Retinal pigment epithelial cell (primary cell): ENCODE measurements around the gene ARG1.

Experiments
- DNase-seq: peaks from one replicate; pipeline ENCODE4 v3.0.0-alpha.2; 2010; ENCODE audit warnings: low read depth
- H3K4me3 ChIP-seq: 2 replicates; pipeline ENCODE4 v1.5.1; 2011; ENCODE audit warnings: mild to moderate bottlenecking, low read length, control low read depth, moderate library complexity
- CTCF ChIP-seq: conservative IDR thresholded peaks from 2 replicates; pipeline ENCODE4 v1.5.1; 2011; ENCODE audit warnings: low read depth, low read length, control low read depth, inconsistent platforms

The ARG1 gene

GRCh38 chr6:131602781-131603312 lies 29.8 kb downstream of the ARG1 start:
- peak; percentile 9 for DNase-seq
- no peak for TF ChIP-seq CTCF
- no peak overlapping the region for H3K4me3 ChIP-seq

- no peak for TF ChIP-seq CTCF
- H3K4me3 ChIP-seq: no peak overlapping the region
- no peak for DNase-seq
Observed at GRCh38 chr6:131613296-131613925, 40.4 kb downstream of the ARG1 start.

GRCh38 chr6:131615275-131615674 lies 42.2 kb downstream of the ARG1 start:
- TF ChIP-seq CTCF: no peak
- no peak for DNase-seq
- H3K4me3 ChIP-seq: no peak overlapping the region

GRCh38 chr6:131627724-131628682 lies 55.0 kb downstream of the ARG1 start, which contains the start of gene MED23:
Gene MED23 (minus strand): TSS chr6:131628242. CDS start chr6:131628049, 193 bp downstream.
- TF ChIP-seq CTCF: peak; percentile 99
- DNase-seq: peak; percentile 85
- peak within 1 kb of the TSS; percentile 98 for H3K4me3 ChIP-seq

GRCh38 chr6:131628726-131629125 lies 55.7 kb downstream of the ARG1 start:
- DNase-seq: no peak
- TF ChIP-seq CTCF: no peak
- H3K4me3 ChIP-seq: no peak overlapping the region

DNA sequence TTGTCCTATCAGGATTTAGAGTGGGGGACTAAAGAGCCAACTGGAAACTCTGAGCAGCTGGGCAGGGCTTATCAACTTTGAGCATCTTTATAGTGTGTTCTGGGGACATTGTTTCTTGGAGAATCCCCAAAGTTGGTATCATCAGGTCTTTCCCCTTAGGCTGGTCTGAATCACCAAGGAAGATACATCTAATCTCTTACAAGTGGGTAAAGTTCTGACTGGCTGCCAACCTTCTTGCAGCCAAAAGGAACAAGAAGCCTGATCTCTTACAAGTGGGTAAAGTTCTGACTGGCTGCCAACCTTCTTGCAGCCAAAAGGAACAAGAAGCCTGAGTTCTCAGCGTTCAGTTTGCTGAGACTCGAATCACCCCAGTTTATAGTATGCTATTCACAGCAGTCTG lies 56.6 kb downstream of the ARG1 start:
- DNase-seq: no peak
- no peak for TF ChIP-seq CTCF
- H3K4me3 ChIP-seq: no peak overlapping the region
